ENCODE results near the gene AKAIN1.

Gene AKAIN1

GRCh38 chr18:5207471-5208150 lies 10.6 kb upstream of the AKAIN1 start:
- no peak overlapping the region for H2AFZ ChIP-seq (ENCODE audit: low read length)
- no peak overlapping the region for H2AK5ac ChIP-seq (ENCODE audit: low read depth, low read length)
- H2BK12ac ChIP-seq (ENCODE audit: low read length) = no peak overlapping the region
- H3K79me1 ChIP-seq (ENCODE audit: low read depth, low read length) = no peaks in the 10 kb centered on the region
- no peaks in the 10 kb centered on the region for H3K9me3 ChIP-seq (replicated peaks in 1 of 2; ENCODE audit: control insufficient read depth in 2 of 2, insufficient read depth in 1 of 2, low read depth in 1 of 2, low read length in 2 of 2)
- H3K27me3 ChIP-seq (ENCODE audit: control insufficient read depth in 3 of 3, insufficient read depth in 3 of 3, low read depth in 1 of 3, low read length in 3 of 3) = no peaks in the 10 kb centered on the region
- no peak overlapping the region for H2BK5ac ChIP-seq (ENCODE audit: low read length)
- H3K36me3 ChIP-seq (replicated peaks in 1 of 2; ENCODE audit: control insufficient read depth in 2 of 2, insufficient read depth in 2 of 2, low read length in 2 of 2) = no peaks in the 10 kb centered on the region
- no peak overlapping the region for H4K91ac ChIP-seq (ENCODE audit: low read depth, low read length, poor library complexity)
- no peak overlapping the region for H3K14ac ChIP-seq (ENCODE audit: low read length)
- no peak overlapping the region for H4K8ac ChIP-seq (ENCODE audit: low read depth, low read length)
- no peak overlapping the region for H3K23ac ChIP-seq (ENCODE audit: low read depth, low read length, poor library complexity)
- H2BK120ac ChIP-seq (ENCODE audit: low read depth, low read length) = no peak overlapping the region
- no peak for DNase-seq (ENCODE audit: low spot score)
- no peaks in the 10 kb centered on the region for H3K4me1 ChIP-seq (ENCODE audit: control insufficient read depth in 2 of 2, insufficient read depth in 1 of 2, low read depth in 1 of 2, low read length in 2 of 2)
- H2BK15ac ChIP-seq (ENCODE audit: low read length) = no peak overlapping the region
- H3K4ac ChIP-seq (ENCODE audit: low read length) = no peak overlapping the region
- no peak overlapping the region for H3K4me2 ChIP-seq (ENCODE audit: insufficient read depth, low read length, poor library complexity, severe bottlenecking)
- H3K18ac ChIP-seq (ENCODE audit: low read length) = no peak overlapping the region
- WGBS, 2 donors (ENCODE audit: extremely low coverage in 2 of 2, insufficient read length in 2 of 2, insufficient replicate concordance in 1 of 2) = no CpG with 5 or more reads among the region's 4 CpGs
- H3K27ac ChIP-seq (replicated peaks; ENCODE audit: low read length) = no peak overlapping the region
- no peak overlapping the region for H3K9ac ChIP-seq (ENCODE audit: low read depth, low read length, poor library complexity)
- H3K4me3 ChIP-seq (ENCODE audit: low read length in 2 of 2) = no peak overlapping the region

- Histone ChIP-seq H3K36me3 (replicated peaks in 1 of 2; ENCODE audit: control insufficient read depth in 2 of 2, insufficient read depth in 2 of 2, low read length in 2 of 2) (no peaks in the 10 kb centered on the region), H2BK12ac (ENCODE audit: low read length) (no peak overlapping the region), H2BK15ac (ENCODE audit: low read length) (no peak overlapping the region), H3K14ac (ENCODE audit: low read length) (no peak overlapping the region), H3K18ac (ENCODE audit: low read length) (no peak overlapping the region), H2AFZ (ENCODE audit: low read length) (no peak overlapping the region), H3K4me2 (ENCODE audit: insufficient read depth, low read length, poor library complexity, severe bottlenecking) (no peak overlapping the region), H3K9me3 (replicated peaks in 1 of 2; ENCODE audit: control insufficient read depth in 2 of 2, insufficient read depth in 1 of 2, low read depth in 1 of 2, low read length in 2 of 2) (no peaks in the 10 kb centered on the region), H3K27ac (replicated peaks; ENCODE audit: low read length) (no peak overlapping the region), H3K9ac (ENCODE audit: low read depth, low read length, poor library complexity) (no peak overlapping the region), H2AK5ac (ENCODE audit: low read depth, low read length) (no peak overlapping the region), H3K23ac (ENCODE audit: low read depth, low read length, poor library complexity) (no peak overlapping the region), H3K4ac (ENCODE audit: low read length) (no peak overlapping the region), H2BK5ac (ENCODE audit: low read length) (no peak overlapping the region), H3K4me1 (ENCODE audit: control insufficient read depth in 2 of 2, insufficient read depth in 1 of 2, low read depth in 1 of 2, low read length in 2 of 2) (peaks cover 0 to 14% of the 10 kb centered on the region in 2 donors), H3K4me3 (ENCODE audit: low read length in 2 of 2) (no peak overlapping the region), H4K91ac (ENCODE audit: low read depth, low read length, poor library complexity) (no peak overlapping the region), H3K79me1 (ENCODE audit: low read depth, low read length) (no peaks in the 10 kb centered on the region), H4K8ac (ENCODE audit: low read depth, low read length) (no peak overlapping the region), H3K27me3 (ENCODE audit: control insufficient read depth in 3 of 3, insufficient read depth in 3 of 3, low read depth in 1 of 3, low read length in 3 of 3) (peaks cover 9 to 51% (median 35%) of the 10 kb centered on the region in 3 experiments), H2BK120ac (ENCODE audit: low read depth, low read length) (no peak overlapping the region)
- DNase-seq (ENCODE audit: low spot score) = no peak
- WGBS, 2 donors (ENCODE audit: extremely low coverage in 2 of 2, insufficient read length in 2 of 2, insufficient replicate concordance in 1 of 2) = no CpG with 5 or more reads among the region's 3 CpGs
Observed at GRCh38 chr18:5198311-5198710, 1.3 kb upstream of the AKAIN1 start.

- Histone ChIP-seq H2BK5ac (ENCODE audit: low read length) (no peak overlapping the region), H2AK5ac (ENCODE audit: low read depth, low read length) (no peak overlapping the region), H3K9ac (ENCODE audit: low read depth, low read length, poor library complexity) (no peak overlapping the region), H2BK15ac (ENCODE audit: low read length) (no peak overlapping the region), H3K23ac (ENCODE audit: low read depth, low read length, poor library complexity) (no peak overlapping the region), H3K36me3 (replicated peaks in 1 of 2; ENCODE audit: control insufficient read depth in 2 of 2, insufficient read depth in 2 of 2, low read length in 2 of 2) (no peaks in the 10 kb centered on the region), H4K91ac (ENCODE audit: low read depth, low read length, poor library complexity) (no peak overlapping the region), H3K4ac (ENCODE audit: low read length) (no peak overlapping the region), H3K27ac (replicated peaks; ENCODE audit: low read length) (no peak overlapping the region), H3K14ac (ENCODE audit: low read length) (no peak overlapping the region), H2BK12ac (ENCODE audit: low read length) (no peak overlapping the region), H3K27me3 (ENCODE audit: control insufficient read depth in 3 of 3, insufficient read depth in 3 of 3, low read depth in 1 of 3, low read length in 3 of 3) (peaks cover 9 to 52% (median 35%) of the 10 kb centered on the region in 3 experiments), H3K4me2 (ENCODE audit: insufficient read depth, low read length, poor library complexity, severe bottlenecking) (peak overlapping the region; percentile 44), H3K79me1 (ENCODE audit: low read depth, low read length) (no peaks in the 10 kb centered on the region), H3K4me3 (ENCODE audit: low read length in 2 of 2) (no peak overlapping the region), H2BK120ac (ENCODE audit: low read depth, low read length) (no peak overlapping the region), H2AFZ (ENCODE audit: low read length) (no peak overlapping the region), H3K9me3 (replicated peaks in 1 of 2; ENCODE audit: control insufficient read depth in 2 of 2, insufficient read depth in 1 of 2, low read depth in 1 of 2, low read length in 2 of 2) (no peaks in the 10 kb centered on the region), H4K8ac (ENCODE audit: low read depth, low read length) (no peak overlapping the region), H3K18ac (ENCODE audit: low read length) (no peak overlapping the region), H3K4me1 (ENCODE audit: control insufficient read depth in 2 of 2, insufficient read depth in 1 of 2, low read depth in 1 of 2, low read length in 2 of 2) (peaks cover 0 to 14% of the 10 kb centered on the region in 2 donors)
- no peak for DNase-seq (ENCODE audit: low spot score)
- no CpG with 5 or more reads among the region's 18 CpGs for WGBS, 2 donors (ENCODE audit: extremely low coverage in 2 of 2, insufficient read length in 2 of 2, insufficient replicate concordance in 1 of 2)
Observed at GRCh38 chr18:5197461-5197860, 404 bp upstream of the AKAIN1 start.

GRCh38 chr18:5196253-5197031 lies 615 bp downstream of the AKAIN1 start:
- H3K27me3 ChIP-seq (ENCODE audit: control insufficient read depth in 3 of 3, insufficient read depth in 3 of 3, low read depth in 1 of 3, low read length in 3 of 3) = peaks cover 9 to 52% (median 35%) of the 10 kb centered on the region in 3 experiments
- H3K18ac ChIP-seq (ENCODE audit: low read length) = no peak overlapping the region
- H3K4ac ChIP-seq (ENCODE audit: low read length) = no peak overlapping the region
- H3K4me3 ChIP-seq (ENCODE audit: low read length in 2 of 2) = peak overlapping the region in 1 of 2 donors; percentile 64
- peak overlapping the region; percentile 68 for H3K4me2 ChIP-seq (ENCODE audit: insufficient read depth, low read length, poor library complexity, severe bottlenecking)
- H3K27ac ChIP-seq (replicated peaks; ENCODE audit: low read length) = no peak overlapping the region
- no peak overlapping the region for H2BK12ac ChIP-seq (ENCODE audit: low read length)
- H2BK15ac ChIP-seq (ENCODE audit: low read length) = no peak overlapping the region
- no peak overlapping the region for H4K8ac ChIP-seq (ENCODE audit: low read depth, low read length)
- H3K9ac ChIP-seq (ENCODE audit: low read depth, low read length, poor library complexity) = peak overlapping the region; percentile 30
- no peak overlapping the region for H2BK5ac ChIP-seq (ENCODE audit: low read length)
- H3K4me1 ChIP-seq (ENCODE audit: control insufficient read depth in 2 of 2, insufficient read depth in 1 of 2, low read depth in 1 of 2, low read length in 2 of 2) = peaks cover 0 to 14% of the 10 kb centered on the region in 2 donors
- peak; percentile 17 for DNase-seq (ENCODE audit: low spot score)
- H3K23ac ChIP-seq (ENCODE audit: low read depth, low read length, poor library complexity) = peak overlapping the region; percentile 62
- no peak overlapping the region for H2AK5ac ChIP-seq (ENCODE audit: low read depth, low read length)
- no peaks in the 10 kb centered on the region for H3K9me3 ChIP-seq (replicated peaks in 1 of 2; ENCODE audit: control insufficient read depth in 2 of 2, insufficient read depth in 1 of 2, low read depth in 1 of 2, low read length in 2 of 2)
- H3K36me3 ChIP-seq (replicated peaks in 1 of 2; ENCODE audit: control insufficient read depth in 2 of 2, insufficient read depth in 2 of 2, low read length in 2 of 2) = no peaks in the 10 kb centered on the region
- no peaks in the 10 kb centered on the region for H3K79me1 ChIP-seq (ENCODE audit: low read depth, low read length)
- no peak overlapping the region for H3K14ac ChIP-seq (ENCODE audit: low read length)
- no peak overlapping the region for H4K91ac ChIP-seq (ENCODE audit: low read depth, low read length, poor library complexity)
- H2BK120ac ChIP-seq (ENCODE audit: low read depth, low read length) = no peak overlapping the region
- no CpG with 5 or more reads among the region's 50 CpGs for WGBS, 2 donors (ENCODE audit: extremely low coverage in 2 of 2, insufficient read length in 2 of 2, insufficient replicate concordance in 1 of 2)
- H2AFZ ChIP-seq (ENCODE audit: low read length) = peak overlapping the region; percentile 65

Measured in neuronal stem cell (in vitro differentiated cells).